Type B pancreatic cell (in vitro differentiated cells): ENCODE data around the gene SIX1. TPM values are rescaled to one million over a fixed set of nuclear protein-coding genes. Genes with fewer than 3 reads are reported as not detected.
A peak's percentile ranks its signal among the peaks of the same experiment; 100 is the strongest.

Source experiments
- DNase-seq: peaks from one replicate; pipeline ENCODE4 v3.0.0; 2021; ENCODE audit warnings: mixed read lengths; ENCODE audit not compliant: unreplicated experiment; ENCODE audit errors: extremely low spot score
- H3K27ac Mint-ChIP-seq: 2 replicates; pipeline ENCODE4 v1.8.0; 2021; ENCODE audit warnings: mild to moderate bottlenecking, mixed read lengths
- H3K27me3 Mint-ChIP-seq: 2 replicates; pipeline ENCODE4 v1.8.0; 2021; ENCODE audit warnings: mixed read lengths
- H3K36me3 Mint-ChIP-seq: 2 replicates; pipeline ENCODE4 v1.8.0; 2021; ENCODE audit warnings: mixed read lengths
- H3K4me1 Mint-ChIP-seq: one replicate; pipeline ENCODE4 v1.8.0; 2021; ENCODE audit warnings: mixed read lengths; ENCODE audit not compliant: unreplicated experiment
- H3K4me3 Mint-ChIP-seq: 2 replicates; pipeline ENCODE4 v1.8.0; 2021; ENCODE audit warnings: mild to moderate bottlenecking, mixed read lengths
- H3K9me3 Mint-ChIP-seq: 2 replicates; pipeline ENCODE4 v1.8.0; 2021; ENCODE audit warnings: mixed read lengths
- long read RNA-seq: library from polyadenylated mRNA; unstranded; transcript quantifications from one replicate; pipeline ENCODE4 v2.0.0, GENCODE V29; 2020
- total RNA-seq: library from RNA; stranded (reverse); gene quantifications from 2 replicates; pipeline ENCODE4 v1.2.1, GENCODE V29; 2021; ENCODE audit warnings: low replicate concordance
- TF ChIP-seq, protein P1 (sequence below): fragments of 200-600 bp; sonication (generic); conservative IDR thresholded peaks from 2 replicates; pipeline ENCODE4 v1.5.0; 2021; ENCODE audit warnings: antibody characterized with exemption, mild to moderate bottlenecking

The SIX1 gene
- total RNA-seq, result 1.00 and 32.6 TPM in 2 replicates
- long read RNA-seq, partial matches to known transcripts, result 1 of 1 reads
- long read RNA-seq, other reads (novel, unspliced or antisense), result 0 of 1 reads

DNA sequence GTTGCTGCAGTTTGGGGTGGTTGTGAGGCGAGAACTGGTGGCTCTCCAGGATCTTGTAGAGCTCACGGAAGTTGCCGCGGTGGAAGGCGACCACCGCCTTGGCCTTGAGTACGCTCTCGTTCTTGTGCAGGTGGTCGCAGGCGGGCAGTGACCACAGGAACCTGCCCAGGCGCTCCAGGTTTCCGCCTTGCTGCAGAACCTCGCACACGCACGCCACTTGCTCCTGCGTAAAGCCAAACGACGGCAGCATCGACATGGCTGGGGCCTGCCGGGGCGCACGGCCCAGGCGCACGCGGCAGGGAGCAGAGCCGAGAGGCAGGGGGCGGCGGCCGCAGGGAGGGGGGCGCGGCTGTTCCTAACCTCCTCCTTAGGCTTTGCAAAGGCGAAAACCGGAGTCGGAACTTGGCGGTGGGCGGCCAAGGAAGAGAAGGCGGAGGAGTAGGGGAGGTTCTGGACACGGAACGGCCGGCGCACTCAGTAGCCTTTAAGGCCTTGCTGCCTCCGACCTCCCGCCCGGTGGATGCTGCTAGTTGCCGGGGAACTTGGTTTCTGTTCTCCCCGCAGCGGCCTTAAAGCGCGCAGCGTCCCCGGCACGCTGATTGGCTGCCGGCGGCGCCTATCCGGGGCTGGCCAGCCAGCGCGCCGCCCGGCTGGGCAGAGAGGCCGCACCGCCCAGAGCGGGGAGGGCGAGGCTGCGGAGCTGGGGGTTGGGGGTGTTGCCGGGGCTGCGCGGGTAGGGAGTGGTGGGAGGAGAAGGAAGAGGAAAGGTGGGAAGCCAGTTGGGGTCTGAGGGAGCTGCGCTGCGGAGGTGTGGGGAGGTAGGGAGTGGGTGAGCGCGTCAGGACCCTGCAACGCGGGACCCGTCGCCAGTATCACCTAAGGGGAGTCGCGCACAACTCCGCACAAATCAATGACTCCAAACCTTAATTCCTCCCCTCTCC, at the start of gene SIX1:
Gene SIX1, minus strand, starts transcription at position 544 of the 941 bp plus-strand sequence. Its CDS starts 288 bp downstream, at position 256.
- peak; percentile 87 for DNase-seq
- Mint-ChIP-seq H3K4me1 (peaks cover 34% of the 10 kb centered on the region), H3K27ac (peak within 1 kb of the TSS; percentile 50), H3K9me3 (no peaks in the 10 kb centered on the region), H3K36me3 (peaks cover 3% of the 10 kb centered on the region), H3K4me3 (peak within 1 kb of the TSS; percentile 94), H3K27me3 (peaks cover 94% of the 10 kb centered on the region)
- TF ChIP-seq, protein P1, sequence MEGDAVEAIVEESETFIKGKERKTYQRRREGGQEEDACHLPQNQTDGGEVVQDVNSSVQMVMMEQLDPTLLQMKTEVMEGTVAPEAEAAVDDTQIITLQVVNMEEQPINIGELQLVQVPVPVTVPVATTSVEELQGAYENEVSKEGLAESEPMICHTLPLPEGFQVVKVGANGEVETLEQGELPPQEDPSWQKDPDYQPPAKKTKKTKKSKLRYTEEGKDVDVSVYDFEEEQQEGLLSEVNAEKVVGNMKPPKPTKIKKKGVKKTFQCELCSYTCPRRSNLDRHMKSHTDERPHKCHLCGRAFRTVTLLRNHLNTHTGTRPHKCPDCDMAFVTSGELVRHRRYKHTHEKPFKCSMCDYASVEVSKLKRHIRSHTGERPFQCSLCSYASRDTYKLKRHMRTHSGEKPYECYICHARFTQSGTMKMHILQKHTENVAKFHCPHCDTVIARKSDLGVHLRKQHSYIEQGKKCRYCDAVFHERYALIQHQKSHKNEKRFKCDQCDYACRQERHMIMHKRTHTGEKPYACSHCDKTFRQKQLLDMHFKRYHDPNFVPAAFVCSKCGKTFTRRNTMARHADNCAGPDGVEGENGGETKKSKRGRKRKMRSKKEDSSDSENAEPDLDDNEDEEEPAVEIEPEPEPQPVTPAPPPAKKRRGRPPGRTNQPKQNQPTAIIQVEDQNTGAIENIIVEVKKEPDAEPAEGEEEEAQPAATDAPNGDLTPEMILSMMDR, result no peak

DNA sequence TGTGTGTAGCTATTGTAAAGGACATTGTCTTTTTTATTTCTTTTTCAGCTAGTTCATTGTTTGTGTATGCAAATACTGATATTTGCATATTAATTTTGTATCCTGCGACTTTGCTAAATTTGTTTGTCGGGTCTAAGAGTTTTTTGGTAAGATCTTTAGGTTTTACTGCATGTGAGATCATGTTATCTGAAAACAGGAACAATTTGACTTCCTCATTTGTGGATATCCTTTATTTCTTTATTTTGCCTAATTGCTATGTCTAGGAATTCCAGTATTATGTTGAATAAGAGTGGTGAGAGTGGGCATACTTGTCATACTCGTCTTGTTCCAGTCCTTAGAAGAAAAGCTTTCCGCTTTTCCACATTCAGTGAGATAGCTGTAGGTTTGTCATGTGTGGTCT, 46.0 kb upstream of the SIX1 start:
- no peak overlapping the region for H3K27ac Mint-ChIP-seq
- no peaks in the 10 kb centered on the region for H3K4me1 Mint-ChIP-seq
- peaks cover 10% of the 10 kb centered on the region for H3K9me3 Mint-ChIP-seq
- TF ChIP-seq, protein P1, result no peak
- no peak for DNase-seq
- H3K4me3 Mint-ChIP-seq, result no peak overlapping the region
- no peaks in the 10 kb centered on the region for H3K36me3 Mint-ChIP-seq
- peaks cover 9% of the 10 kb centered on the region for H3K27me3 Mint-ChIP-seq

DNA sequence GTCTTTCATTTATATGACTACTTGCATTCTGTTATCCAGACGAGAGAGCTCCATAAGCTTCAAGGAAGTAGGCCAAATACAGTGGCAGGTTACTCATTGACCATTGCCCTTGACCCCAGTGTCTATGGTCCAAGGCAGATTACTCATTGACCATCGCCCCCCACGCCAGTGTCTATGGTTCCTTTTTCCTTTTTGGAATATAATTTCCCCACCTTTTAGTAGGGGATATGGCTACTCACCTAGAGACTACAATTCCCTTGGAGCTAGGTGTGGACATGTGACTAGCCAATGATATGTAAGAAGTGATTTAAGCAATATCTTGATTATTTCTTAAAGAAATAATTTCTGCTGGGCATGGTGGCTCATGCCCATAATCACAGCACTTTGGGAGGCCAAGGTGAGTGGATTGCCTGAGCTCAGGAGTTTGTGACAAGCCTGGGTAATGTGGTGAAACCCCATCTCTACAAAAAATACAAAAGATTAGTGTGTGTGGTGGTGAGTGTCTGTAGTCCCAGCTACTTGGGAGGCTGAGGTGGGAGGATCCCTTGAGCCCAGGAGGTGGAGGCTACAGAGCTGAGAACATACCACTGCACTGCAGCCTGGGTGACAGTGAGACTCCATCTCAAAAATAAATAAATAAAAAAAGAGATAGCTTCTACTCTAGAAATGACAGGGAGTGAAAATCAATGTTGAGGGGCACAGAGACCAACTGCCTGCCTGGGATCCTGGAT, 42.3 kb upstream of the SIX1 start:
- H3K4me1 Mint-ChIP-seq, result no peaks in the 10 kb centered on the region
- H3K4me3 Mint-ChIP-seq, result no peak overlapping the region
- DNase-seq, result no peak
- TF ChIP-seq, protein P1, result no peak
- H3K36me3 Mint-ChIP-seq, result no peaks in the 10 kb centered on the region
- no peak overlapping the region for H3K27ac Mint-ChIP-seq
- no peaks in the 10 kb centered on the region for H3K9me3 Mint-ChIP-seq
- H3K27me3 Mint-ChIP-seq, result peaks cover 3% of the 10 kb centered on the region

DNA sequence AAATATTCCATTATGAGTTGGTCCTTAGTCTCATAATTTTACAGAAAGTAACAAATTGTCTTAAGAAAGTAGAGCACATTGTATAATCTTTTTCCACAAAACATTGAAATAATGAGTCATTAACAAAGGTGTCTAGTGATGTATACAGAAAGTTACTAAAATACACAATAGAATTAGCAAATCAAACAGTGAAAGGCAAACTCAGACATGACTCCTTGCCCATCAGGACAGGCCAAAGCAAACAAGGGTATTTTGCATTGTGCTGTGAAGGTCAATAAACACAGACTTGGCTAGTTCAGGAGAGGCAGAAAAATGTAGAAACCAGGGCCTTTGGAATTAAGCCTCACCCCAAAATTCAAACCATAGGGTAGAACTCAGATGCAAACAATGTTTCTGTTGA, 37.6 kb upstream of the SIX1 start:
- no peaks in the 10 kb centered on the region for H3K27me3 Mint-ChIP-seq

DNA sequence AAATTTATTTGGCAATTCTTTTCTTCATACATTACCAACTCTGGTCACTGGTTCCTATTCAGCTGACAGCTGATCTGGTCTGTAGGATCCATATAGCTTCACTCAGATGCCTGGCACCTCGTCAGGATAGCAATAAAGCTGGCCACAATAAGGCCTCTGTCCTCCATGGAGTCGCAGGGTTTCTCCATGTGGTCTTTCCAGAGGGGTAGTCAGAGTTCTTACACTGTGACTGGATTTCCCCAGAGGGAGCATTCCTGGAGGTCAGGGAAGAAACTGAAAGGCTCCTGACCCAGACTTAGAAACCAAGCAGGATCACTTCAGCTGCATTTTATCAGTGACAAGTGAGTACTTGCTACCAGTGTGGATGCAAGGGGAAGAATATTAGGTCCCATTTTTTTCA, 34.9 kb upstream of the SIX1 start:
- DNase-seq, result no peak
- Mint-ChIP-seq H3K36me3 (no peaks in the 10 kb centered on the region), H3K27me3 (no peaks in the 10 kb centered on the region), H3K27ac (no peak overlapping the region), H3K9me3 (peaks cover 5% of the 10 kb centered on the region), H3K4me1 (no peaks in the 10 kb centered on the region), H3K4me3 (no peak overlapping the region)
- TF ChIP-seq, protein P1, result no peak

More for the DNA sequence above, 37.6 kb upstream of the SIX1 start:
- no peak overlapping the region for H3K4me3 Mint-ChIP-seq
- TF ChIP-seq, protein P1, result no peak
- peaks cover 5% of the 10 kb centered on the region for H3K9me3 Mint-ChIP-seq
- H3K27ac Mint-ChIP-seq, result no peak overlapping the region
- no peaks in the 10 kb centered on the region for H3K4me1 Mint-ChIP-seq
- DNase-seq, result no peak
- H3K36me3 Mint-ChIP-seq, result no peaks in the 10 kb centered on the region
